GM23338 (cell line): ENCODE data around the gene DSG4. TPM values are rescaled to one million over a fixed set of nuclear protein-coding genes. Genes with fewer than 3 reads are reported as not detected.

Experiments
- ATAC-seq: fragments of 200-7000 bp; cut with Tn5 transposase; 3 replicates; pipeline ENCODE4 v1.9.1; 2020
- DNase-seq: peaks from one replicate; pipeline ENCODE4 v3.0.0-alpha.2; 2015; ENCODE audit warnings: low spot score
- H2AFZ ChIP-seq: fragments of 200-600 bp; sonication (generic); 2 replicates; pipeline ENCODE4 v1.8.0; 2016; ENCODE audit warnings: antibody characterized with exemption, mild to moderate bottlenecking, moderate library complexity
- H3F3A ChIP-seq: fragments of 200-600 bp; sonication (generic); replicated peaks from 2 replicates; pipeline ENCODE4 v1.8.0; 2017; ENCODE audit warnings: antibody characterized with exemption, mixed run types, low read depth
- H3K27ac ChIP-seq: fragments of 200-600 bp; sonication (generic); 2 replicates; pipeline ENCODE4 v1.6.1; 2016; ENCODE audit warnings: low read depth
- H3K27me3 ChIP-seq: fragments of 200-600 bp; sonication (generic); 2 replicates; pipeline ENCODE4 v1.8.0; 2016; ENCODE audit warnings: mild to moderate bottlenecking, mixed run types, moderate library complexity; ENCODE audit not compliant: insufficient read depth
- H3K36me3 ChIP-seq: fragments of 200-600 bp; sonication (generic); 2 replicates; pipeline ENCODE4 v1.8.0; 2016; ENCODE audit warnings: mild to moderate bottlenecking; ENCODE audit not compliant: insufficient read depth
- H3K4me1 ChIP-seq: fragments of 200-600 bp; sonication (generic); 2 replicates; pipeline ENCODE4 v1.8.0; 2016; ENCODE audit warnings: mild to moderate bottlenecking, moderate library complexity; ENCODE audit not compliant: insufficient read depth
- H3K4me2 ChIP-seq: fragments of 200-600 bp; sonication (generic); 2 replicates; pipeline ENCODE4 v1.7.1; 2017; ENCODE audit warnings: mixed run types
- H3K4me3 ChIP-seq: fragments of 200-600 bp; sonication (generic); 2 replicates; pipeline ENCODE4 v1.6.1; 2016; ENCODE audit warnings: mixed run types
- H3K79me2 ChIP-seq: fragments of 200-600 bp; sonication (generic); replicated peaks from 2 replicates; pipeline ENCODE4 v1.8.0; 2017; ENCODE audit warnings: mild to moderate bottlenecking; ENCODE audit not compliant: insufficient read depth
- H3K9me2 ChIP-seq: fragments of 200-600 bp; sonication (generic); 2 replicates; pipeline ENCODE4 v1.8.0; 2017; ENCODE audit not compliant: insufficient read depth
- H4K20me1 ChIP-seq: fragments of 200-600 bp; sonication (generic); replicated peaks from 2 replicates; pipeline ENCODE4 v1.8.0; 2017; ENCODE audit warnings: mild to moderate bottlenecking; ENCODE audit not compliant: insufficient read depth
- H3K27ac Mint-ChIP-seq: 2 replicates; pipeline ENCODE4 v1.8.0; 2020; ENCODE audit warnings: inconsistent platforms, mild to moderate bottlenecking, moderate library complexity, mixed read lengths
- H3K27me3 Mint-ChIP-seq: 3 replicates; pipeline ENCODE4 v1.8.0; 2022; ENCODE audit warnings: low read depth, mild to moderate bottlenecking, moderate library complexity, mixed read lengths, inconsistent platforms; ENCODE audit not compliant: insufficient read depth, poor library complexity
- H3K36me3 Mint-ChIP-seq: 3 replicates; pipeline ENCODE4 v1.8.0; 2021; ENCODE audit warnings: low read depth, mild to moderate bottlenecking, inconsistent platforms, moderate library complexity, mixed read lengths
- H3K4me1 Mint-ChIP-seq: 3 replicates; pipeline ENCODE4 v1.8.0; 2020; ENCODE audit warnings: mild to moderate bottlenecking, inconsistent platforms, mixed read lengths
- H3K4me3 Mint-ChIP-seq: 3 replicates; pipeline ENCODE4 v1.8.0; 2021; ENCODE audit warnings: moderate library complexity, mild to moderate bottlenecking, inconsistent platforms, mixed read lengths
- H3K9me3 Mint-ChIP-seq: 3 replicates; pipeline ENCODE4 v1.8.0; 2020; ENCODE audit warnings: moderate library complexity, mild to moderate bottlenecking, inconsistent platforms, mixed read lengths
- CREB1 ChIP-seq: fragments of 250-450 bp; sonication (Bioruptor Pico); IDR thresholded peaks from 2 replicates; pipeline ENCODE4 v1.5.0; 2020; ENCODE audit warnings: low read depth, mild to moderate bottlenecking, moderate library complexity
- CTCF ChIP-seq, 2 experiments: fragments of 200-600 bp in 1 of 2; sonication (generic) in 1 of 2; conservative IDR thresholded peaks; 2 replicates each; pipeline versions ENCODE4 v1.5.1 to v1.6.1; 2016 to 2017; ENCODE audit warnings: antibody characterized with exemption in 2 of 2, low read depth in 2 of 2, mild to moderate bottlenecking in 2 of 2, moderate library complexity in 1 of 2
- ETS1 ChIP-seq: IDR thresholded peaks from 2 replicates; pipeline ENCODE4 v1.6.1; 2016; ENCODE audit warnings: antibody characterized with exemption
- EZH2 ChIP-seq: fragments of 200-600 bp; sonication (generic); IDR thresholded peaks from one replicate; pipeline ENCODE4 v1.8.0; 2017; ENCODE audit warnings: antibody characterized with exemption, mild to moderate bottlenecking, low read depth; ENCODE audit not compliant: unreplicated experiment
- EZH2phosphoT487 ChIP-seq: fragments of 200-600 bp; sonication (generic); IDR thresholded peaks from one replicate; pipeline ENCODE4 v1.8.1; 2018; ENCODE audit warnings: antibody characterized with exemption; ENCODE audit not compliant: unreplicated experiment
- JUNB ChIP-seq: IDR thresholded peaks from one replicate; pipeline ENCODE4 v1.6.1; 2016; ENCODE audit warnings: antibody characterized with exemption; ENCODE audit not compliant: unreplicated experiment
- NANOG ChIP-seq: IDR thresholded peaks from 2 replicates; pipeline ENCODE4 v1.6.1; 2016; ENCODE audit warnings: antibody characterized with exemption, borderline replicate concordance
- POLR2AphosphoS5 ChIP-seq: IDR thresholded peaks from 2 replicates; pipeline ENCODE4 v1.6.1; 2016; ENCODE audit warnings: antibody characterized with exemption, low read depth
- REST ChIP-seq: IDR thresholded peaks from one replicate; pipeline ENCODE4 v1.6.1; 2018; ENCODE audit warnings: antibody characterized with exemption; ENCODE audit not compliant: unreplicated experiment
- STAT1 ChIP-seq: IDR thresholded peaks from one replicate; pipeline ENCODE4 v1.6.1; 2016; ENCODE audit warnings: antibody characterized with exemption; ENCODE audit not compliant: unreplicated experiment
- ZNF114 ChIP-seq: fragments of 250-450 bp; sonication (Bioruptor Pico); IDR thresholded peaks from 2 replicates; pipeline ENCODE4 v1.5.0; 2020; ENCODE audit warnings: mild to moderate bottlenecking, moderate library complexity
- ZNF331 ChIP-seq: fragments of 250-450 bp; sonication (Bioruptor Pico); IDR thresholded peaks from 2 replicates; pipeline ENCODE4 v1.5.0; 2020; ENCODE audit warnings: low read depth, mild to moderate bottlenecking, moderate library complexity
- ZNF462 ChIP-seq: fragments of 250-450 bp; sonication (Bioruptor Pico); IDR thresholded peaks from 2 replicates; pipeline ENCODE4 v1.5.0; 2020; ENCODE audit warnings: mild to moderate bottlenecking, moderate library complexity
- polyA plus RNA-seq: library from polyadenylated mRNA; unstranded; fragments of >200 nt; fragmentation: Nextera tagmentation; extraction: Ambion mirVana; gene quantifications from 2 replicates; pipeline ENCODE4 v1.2.1, GENCODE V29; 2016
- total RNA-seq: library from RNA; depleted of rRNA; stranded (reverse); fragments of >200 nt; shearing (Covaris generic); gene quantifications from 2 replicates; pipeline ENCODE4 v1.2.3, GENCODE V29; 2014

DSG4 gene
- total and polyA plus RNA-seq, 2 experiments from 2014 or later, result not detected

DNA sequence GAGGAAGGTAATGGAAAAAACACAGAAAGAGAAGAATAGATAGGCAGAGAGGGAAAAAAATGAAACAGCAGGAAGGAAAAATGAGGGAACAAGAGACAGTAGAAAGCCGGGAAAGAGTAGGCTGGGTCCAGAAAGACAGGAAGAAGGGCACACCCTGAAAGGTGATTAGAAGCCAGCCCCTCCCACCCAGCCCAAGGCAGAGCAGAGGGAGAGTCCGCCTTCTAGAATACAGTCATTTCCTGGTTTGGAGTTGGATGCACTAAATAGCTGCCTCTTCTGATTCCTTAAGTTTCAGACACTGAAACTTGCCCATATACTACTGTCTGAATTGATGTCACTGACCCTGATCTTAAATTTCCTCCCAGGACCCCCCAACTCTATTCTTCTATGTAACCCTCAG lies 53.0 kb downstream of the DSG4 start:
- no peak overlapping the region for H3K27ac Mint-ChIP-seq
- peak overlapping the region; percentile 60; the same call in 1 of the 2 replicates for H3K4me2 ChIP-seq
- H3K36me3 Mint-ChIP-seq, result no peaks in the 10 kb centered on the region

More for the DNA sequence above, 53.0 kb downstream of the DSG4 start:
- H3K9me3 Mint-ChIP-seq, result peaks cover 4% of the 10 kb centered on the region; the same call in 2 of the 3 replicates
- no peak overlapping the region for H3K4me3 Mint-ChIP-seq
- Histone ChIP-seq H3F3A (no peaks in the 10 kb centered on the region), H3K79me2 (no peaks in the 10 kb centered on the region), H3K4me1 (peaks cover 3% of the 10 kb centered on the region), H3K27ac (no peak overlapping the region), H2AFZ (peak overlapping the region; percentile 97), H3K4me3 (no peak overlapping the region), H3K36me3 (no peaks in the 10 kb centered on the region), H4K20me1 (no peaks in the 10 kb centered on the region), H3K9me2 (no peaks in the 10 kb centered on the region), H3K27me3 (no peaks in the 10 kb centered on the region)
- peak; percentile 61 for DNase-seq
- TF ChIP-seq CREB1, result no peak
- TF ChIP-seq POLR2AphosphoS5, result no peak
- TF ChIP-seq ZNF462 (CRISPR knock-in tag), result no peak
- TF ChIP-seq ZNF114, result no peak
- TF ChIP-seq CTCF (conservative IDR thresholded peaks at IDR 0.05; ENCODE audit: low read depth in 2 of 2), result no peak
- TF ChIP-seq ETS1, result no peak
- no peak for TF ChIP-seq EZH2
- no peak for TF ChIP-seq ZNF331
- TF ChIP-seq NANOG, result no peak
- no peak for TF ChIP-seq JUNB
- TF ChIP-seq STAT1, result no peak
- no peak for TF ChIP-seq REST
- TF ChIP-seq EZH2phosphoT487, result no peak
- peaks cover 2% of the 10 kb centered on the region for H3K27me3 Mint-ChIP-seq
- ATAC-seq, result peak; percentile 89
- peaks cover 7% of the 10 kb centered on the region for H3K4me1 Mint-ChIP-seq
